HG03354 (cell line): ENCODE data around the gene ZBTB18.

ENCODE experiments used
- ATAC-seq: cut with Tn5 transposase; IDR thresholded peaks from one replicate; pipeline ENCODE4 v1.9.1; 2021; ENCODE audit warnings: mild to moderate bottlenecking; ENCODE audit not compliant: unreplicated experiment, poor library complexity, severe bottlenecking

The ZBTB18 gene

DNA sequence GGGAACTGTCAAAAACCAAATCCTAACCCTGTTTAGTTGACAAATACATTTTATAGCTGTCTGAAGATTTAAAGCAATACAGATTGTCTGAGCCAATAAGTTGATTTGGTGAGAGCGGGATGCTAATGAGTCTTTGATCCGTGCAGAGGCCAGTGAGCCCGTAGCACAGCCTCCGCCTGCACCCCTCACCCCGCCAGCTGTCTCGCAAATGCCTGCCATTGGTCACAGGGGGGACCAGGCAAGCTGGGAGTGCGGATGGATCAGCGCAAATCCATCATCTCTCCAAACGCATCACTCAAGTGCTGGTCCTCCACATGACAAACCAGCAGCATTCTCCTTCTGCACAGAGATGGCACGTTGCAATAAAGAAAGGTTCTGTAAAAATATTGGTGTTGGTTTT is 51.0 kb downstream of the ZBTB18 start:
- ATAC-seq = no peak

DNA sequence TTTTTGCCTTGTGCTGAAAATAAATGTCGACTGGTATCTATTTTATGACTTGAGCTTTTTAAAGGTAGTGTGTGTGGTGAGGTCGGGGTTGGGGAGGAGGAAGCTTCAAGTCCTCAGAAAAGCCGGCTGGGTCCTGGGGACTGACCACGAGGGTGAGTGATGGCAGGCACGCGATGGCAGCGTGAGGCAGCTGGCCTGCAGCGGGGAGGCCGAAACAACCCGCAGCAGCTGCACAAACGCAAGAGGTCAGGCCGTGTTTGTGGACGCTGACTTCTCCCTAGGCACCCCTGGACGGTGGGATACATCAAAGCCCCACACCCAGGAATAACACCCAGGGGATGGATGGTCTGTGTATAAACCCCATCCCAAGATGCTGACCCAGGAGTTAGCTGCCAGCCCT is 51.4 kb downstream of the ZBTB18 start:
- ATAC-seq = no peak

DNA sequence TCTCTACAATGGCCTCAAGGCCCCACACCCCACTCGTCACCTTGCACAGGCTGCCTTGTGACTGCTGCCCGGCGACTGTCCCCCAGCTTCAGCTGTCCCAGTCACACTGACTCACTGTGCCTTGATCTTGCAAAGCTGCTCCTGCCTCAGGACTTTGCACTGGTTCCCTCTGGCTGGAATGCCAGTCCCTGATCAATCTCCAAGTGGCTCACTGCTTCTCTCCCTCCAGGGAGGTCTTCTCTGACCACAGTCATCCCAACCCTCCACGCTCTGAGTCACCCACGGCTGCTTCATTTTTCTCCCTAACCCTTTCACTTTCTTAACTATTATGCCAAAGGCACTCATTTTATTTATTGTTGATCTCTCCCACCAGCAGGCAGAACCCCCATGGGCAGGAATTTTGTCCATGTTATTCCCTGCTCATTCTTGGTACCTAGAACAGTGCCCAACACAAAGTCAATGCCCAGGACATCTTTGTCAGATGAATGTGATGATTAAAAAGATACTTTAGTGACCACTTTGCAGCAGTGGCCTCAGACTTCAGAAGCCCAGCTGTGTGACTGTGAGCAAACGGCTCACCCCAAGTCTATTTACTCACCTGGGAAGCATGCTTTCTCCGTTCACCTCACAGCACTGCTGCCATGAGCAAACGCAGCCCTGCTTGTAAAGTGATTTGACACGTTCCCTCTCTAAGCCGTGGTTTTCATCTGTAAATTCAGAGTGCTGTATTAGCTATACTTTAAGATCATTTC is 53.4 kb downstream of the ZBTB18 start:
- ATAC-seq = no peak

DNA sequence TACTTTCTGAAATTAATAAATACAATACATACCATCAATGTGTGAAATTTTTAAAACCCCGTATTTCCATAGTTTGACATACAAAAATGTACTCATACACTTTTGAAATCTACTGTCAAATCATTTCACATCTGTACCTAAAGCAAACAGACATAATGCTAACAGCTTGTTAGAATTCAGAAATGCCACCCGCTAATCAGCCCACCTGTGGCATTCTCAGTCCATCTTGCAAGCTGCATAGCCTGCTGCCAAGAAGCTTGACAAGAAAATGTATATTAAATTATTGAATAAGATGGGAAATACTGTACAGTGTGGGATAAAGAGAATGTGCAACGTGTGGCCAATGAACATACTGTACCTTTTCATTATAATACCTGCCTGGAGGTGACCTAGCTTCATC is 55.1 kb downstream of the ZBTB18 start:
- no peak for ATAC-seq
